GM23338 (cell line): ENCODE data around the gene ASPG. TPM values are rescaled to one million over a fixed set of nuclear protein-coding genes. Genes with fewer than 3 reads are reported as not detected.

Source experiments
- ATAC-seq: fragments of 200-7000 bp; cut with Tn5 transposase; 3 replicates; pipeline ENCODE4 v1.9.1; 2020
- DNase-seq: peaks from one replicate; pipeline ENCODE4 v3.0.0-alpha.2; 2015; ENCODE audit warnings: low spot score
- H2AFZ ChIP-seq: fragments of 200-600 bp; sonication (generic); 2 replicates; pipeline ENCODE4 v1.8.0; 2016; ENCODE audit warnings: antibody characterized with exemption, mild to moderate bottlenecking, moderate library complexity
- H3F3A ChIP-seq: fragments of 200-600 bp; sonication (generic); replicated peaks from 2 replicates; pipeline ENCODE4 v1.8.0; 2017; ENCODE audit warnings: antibody characterized with exemption, mixed run types, low read depth
- H3K27ac ChIP-seq: fragments of 200-600 bp; sonication (generic); 2 replicates; pipeline ENCODE4 v1.6.1; 2016; ENCODE audit warnings: low read depth
- H3K27me3 ChIP-seq: fragments of 200-600 bp; sonication (generic); 2 replicates; pipeline ENCODE4 v1.8.0; 2016; ENCODE audit warnings: mild to moderate bottlenecking, mixed run types, moderate library complexity; ENCODE audit not compliant: insufficient read depth
- H3K36me3 ChIP-seq: fragments of 200-600 bp; sonication (generic); 2 replicates; pipeline ENCODE4 v1.8.0; 2016; ENCODE audit warnings: mild to moderate bottlenecking; ENCODE audit not compliant: insufficient read depth
- H3K4me1 ChIP-seq: fragments of 200-600 bp; sonication (generic); 2 replicates; pipeline ENCODE4 v1.8.0; 2016; ENCODE audit warnings: mild to moderate bottlenecking, moderate library complexity; ENCODE audit not compliant: insufficient read depth
- H3K4me2 ChIP-seq: fragments of 200-600 bp; sonication (generic); 2 replicates; pipeline ENCODE4 v1.7.1; 2017; ENCODE audit warnings: mixed run types
- H3K4me3 ChIP-seq: fragments of 200-600 bp; sonication (generic); 2 replicates; pipeline ENCODE4 v1.6.1; 2016; ENCODE audit warnings: mixed run types
- H3K79me2 ChIP-seq: fragments of 200-600 bp; sonication (generic); replicated peaks from 2 replicates; pipeline ENCODE4 v1.8.0; 2017; ENCODE audit warnings: mild to moderate bottlenecking; ENCODE audit not compliant: insufficient read depth
- H3K9me2 ChIP-seq: fragments of 200-600 bp; sonication (generic); 2 replicates; pipeline ENCODE4 v1.8.0; 2017; ENCODE audit not compliant: insufficient read depth
- H4K20me1 ChIP-seq: fragments of 200-600 bp; sonication (generic); replicated peaks from 2 replicates; pipeline ENCODE4 v1.8.0; 2017; ENCODE audit warnings: mild to moderate bottlenecking; ENCODE audit not compliant: insufficient read depth
- H3K27ac Mint-ChIP-seq: 2 replicates; pipeline ENCODE4 v1.8.0; 2020; ENCODE audit warnings: inconsistent platforms, mild to moderate bottlenecking, moderate library complexity, mixed read lengths
- H3K27me3 Mint-ChIP-seq: 3 replicates; pipeline ENCODE4 v1.8.0; 2022; ENCODE audit warnings: low read depth, mild to moderate bottlenecking, moderate library complexity, mixed read lengths, inconsistent platforms; ENCODE audit not compliant: insufficient read depth, poor library complexity
- H3K36me3 Mint-ChIP-seq: 3 replicates; pipeline ENCODE4 v1.8.0; 2021; ENCODE audit warnings: low read depth, mild to moderate bottlenecking, inconsistent platforms, moderate library complexity, mixed read lengths
- H3K4me1 Mint-ChIP-seq: 3 replicates; pipeline ENCODE4 v1.8.0; 2020; ENCODE audit warnings: mild to moderate bottlenecking, inconsistent platforms, mixed read lengths
- H3K4me3 Mint-ChIP-seq: 3 replicates; pipeline ENCODE4 v1.8.0; 2021; ENCODE audit warnings: moderate library complexity, mild to moderate bottlenecking, inconsistent platforms, mixed read lengths
- H3K9me3 Mint-ChIP-seq: 3 replicates; pipeline ENCODE4 v1.8.0; 2020; ENCODE audit warnings: moderate library complexity, mild to moderate bottlenecking, inconsistent platforms, mixed read lengths
- CREB1 ChIP-seq: fragments of 250-450 bp; sonication (Bioruptor Pico); IDR thresholded peaks from 2 replicates; pipeline ENCODE4 v1.5.0; 2020; ENCODE audit warnings: low read depth, mild to moderate bottlenecking, moderate library complexity
- EZH2 ChIP-seq: fragments of 200-600 bp; sonication (generic); IDR thresholded peaks from one replicate; pipeline ENCODE4 v1.8.0; 2017; ENCODE audit warnings: antibody characterized with exemption, mild to moderate bottlenecking, low read depth; ENCODE audit not compliant: unreplicated experiment
- EZH2phosphoT487 ChIP-seq: fragments of 200-600 bp; sonication (generic); IDR thresholded peaks from one replicate; pipeline ENCODE4 v1.8.1; 2018; ENCODE audit warnings: antibody characterized with exemption; ENCODE audit not compliant: unreplicated experiment
- JUNB ChIP-seq: IDR thresholded peaks from one replicate; pipeline ENCODE4 v1.6.1; 2016; ENCODE audit warnings: antibody characterized with exemption; ENCODE audit not compliant: unreplicated experiment
- NANOG ChIP-seq: IDR thresholded peaks from 2 replicates; pipeline ENCODE4 v1.6.1; 2016; ENCODE audit warnings: antibody characterized with exemption, borderline replicate concordance
- POLR2AphosphoS5 ChIP-seq: IDR thresholded peaks from 2 replicates; pipeline ENCODE4 v1.6.1; 2016; ENCODE audit warnings: antibody characterized with exemption, low read depth
- STAT1 ChIP-seq: IDR thresholded peaks from one replicate; pipeline ENCODE4 v1.6.1; 2016; ENCODE audit warnings: antibody characterized with exemption; ENCODE audit not compliant: unreplicated experiment
- ZNF114 ChIP-seq: fragments of 250-450 bp; sonication (Bioruptor Pico); IDR thresholded peaks from 2 replicates; pipeline ENCODE4 v1.5.0; 2020; ENCODE audit warnings: mild to moderate bottlenecking, moderate library complexity
- ZNF331 ChIP-seq: fragments of 250-450 bp; sonication (Bioruptor Pico); IDR thresholded peaks from 2 replicates; pipeline ENCODE4 v1.5.0; 2020; ENCODE audit warnings: low read depth, mild to moderate bottlenecking, moderate library complexity
- polyA plus RNA-seq: library from polyadenylated mRNA; unstranded; fragments of >200 nt; fragmentation: Nextera tagmentation; extraction: Ambion mirVana; gene quantifications from 2 replicates; pipeline ENCODE4 v1.2.1, GENCODE V29; 2016
- total RNA-seq: library from RNA; depleted of rRNA; stranded (reverse); fragments of >200 nt; shearing (Covaris generic); gene quantifications from 2 replicates; pipeline ENCODE4 v1.2.3, GENCODE V29; 2014
- TF ChIP-seq, protein P1 (sequence below): fragments of 250-450 bp; sonication (Bioruptor Pico); IDR thresholded peaks from 2 replicates; pipeline ENCODE4 v1.5.0; 2020; ENCODE audit warnings: mild to moderate bottlenecking, moderate library complexity
- TF ChIP-seq, protein P2 (sequence below): IDR thresholded peaks from 2 replicates; pipeline ENCODE4 v1.6.1; 2016; ENCODE audit warnings: antibody characterized with exemption
- TF ChIP-seq, protein P3 (sequence below): IDR thresholded peaks from one replicate; pipeline ENCODE4 v1.6.1; 2018; ENCODE audit warnings: antibody characterized with exemption; ENCODE audit not compliant: unreplicated experiment
- TF ChIP-seq, protein P4 (sequence below), 2 experiments: fragments of 200-600 bp in 1 of 2; sonication (generic) in 1 of 2; conservative IDR thresholded peaks; 2 replicates each; pipeline versions ENCODE4 v1.5.1 to v1.6.1; 2016 to 2017; ENCODE audit warnings: antibody characterized with exemption in 2 of 2, low read depth in 2 of 2, mild to moderate bottlenecking in 2 of 2, moderate library complexity in 1 of 2

ASPG gene
- total and polyA plus RNA-seq, 2 experiments from 2014 or later: 0.61 to 6.2 TPM

DNA sequence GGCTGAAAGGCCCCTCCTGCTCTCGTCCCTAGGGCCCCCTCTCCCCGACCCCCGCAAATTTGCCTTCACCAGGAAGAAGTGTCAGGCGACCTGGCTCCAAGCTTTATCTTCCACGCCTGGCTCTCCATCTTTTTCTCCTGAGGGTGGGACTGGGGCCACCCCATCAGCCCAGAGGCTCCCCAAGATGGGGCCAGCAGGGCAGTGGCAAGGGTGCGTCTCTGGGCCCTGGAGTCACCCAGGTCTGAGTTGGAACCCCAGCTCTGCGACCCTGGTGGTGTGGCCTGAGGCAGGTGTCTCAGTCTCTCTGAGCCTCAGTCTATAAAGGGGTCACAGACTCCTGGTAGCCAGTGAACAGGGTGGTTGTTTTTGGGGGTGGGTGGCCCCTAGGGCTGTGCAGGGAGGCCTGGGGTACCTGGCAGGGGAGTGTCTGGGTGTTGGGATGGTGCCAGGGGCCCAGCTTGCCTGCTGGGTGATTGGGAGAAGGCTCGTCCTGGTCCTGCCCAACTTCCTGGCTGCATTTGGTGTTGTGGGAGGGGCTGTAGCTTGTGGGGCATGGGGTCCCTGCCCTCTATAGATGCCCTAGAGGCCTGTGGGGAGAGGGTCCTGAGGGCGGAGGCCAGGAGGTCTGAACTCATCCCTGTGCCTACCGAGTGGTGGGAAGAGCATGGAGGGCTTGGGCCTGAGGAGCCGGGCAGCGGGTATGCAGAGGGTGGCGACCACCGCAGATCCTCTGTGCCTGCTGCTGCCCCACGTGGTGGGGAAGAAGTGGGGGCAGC, 60.5 kb downstream of the ASPG start:
- ATAC-seq: no peak
- H3K4me1 Mint-ChIP-seq: peaks cover 38% of the 10 kb centered on the region

More for the DNA sequence above, 60.5 kb downstream of the ASPG start:
- Mint-ChIP-seq H3K36me3 (no peaks in the 10 kb centered on the region; the same call in 2 of the 3 replicates), H3K9me3 (no peaks in the 10 kb centered on the region), H3K27ac (peak overlapping the region; percentile 40; the same call in 1 of the 2 replicates), H3K4me3 (no peak overlapping the region), H3K27me3 (peaks cover 17% of the 10 kb centered on the region)
- no peak for DNase-seq
- Histone ChIP-seq H2AFZ (no peak overlapping the region), H3K4me3 (no peak overlapping the region), H3K27ac (peak overlapping the region; percentile 50; the same call in 1 of the 2 replicates), H3K4me2 (no peak overlapping the region), H3K4me1 (peaks cover 21% of the 10 kb centered on the region), H3K36me3 (no peaks in the 10 kb centered on the region), H3F3A (0 out of 2 replicates have a peak, but pooled peaks cover 5% of the 10 kb centered on the region), H3K27me3 (no peaks in the 10 kb centered on the region), H3K79me2 (peaks cover 85% of the 10 kb centered on the region), H3K9me2 (no peaks in the 10 kb centered on the region), H4K20me1 (peaks cover 4% of the 10 kb centered on the region)
- TF ChIP-seq ZNF114 (no peak), JUNB (no peak), POLR2AphosphoS5 (no peak), EZH2phosphoT487 (no peak), ZNF331 (no peak), STAT1 (no peak), EZH2 (no peak), NANOG (no peak), CREB1 (CRISPR knock-in tag) (no peak)
- TF ChIP-seq, protein P1, sequence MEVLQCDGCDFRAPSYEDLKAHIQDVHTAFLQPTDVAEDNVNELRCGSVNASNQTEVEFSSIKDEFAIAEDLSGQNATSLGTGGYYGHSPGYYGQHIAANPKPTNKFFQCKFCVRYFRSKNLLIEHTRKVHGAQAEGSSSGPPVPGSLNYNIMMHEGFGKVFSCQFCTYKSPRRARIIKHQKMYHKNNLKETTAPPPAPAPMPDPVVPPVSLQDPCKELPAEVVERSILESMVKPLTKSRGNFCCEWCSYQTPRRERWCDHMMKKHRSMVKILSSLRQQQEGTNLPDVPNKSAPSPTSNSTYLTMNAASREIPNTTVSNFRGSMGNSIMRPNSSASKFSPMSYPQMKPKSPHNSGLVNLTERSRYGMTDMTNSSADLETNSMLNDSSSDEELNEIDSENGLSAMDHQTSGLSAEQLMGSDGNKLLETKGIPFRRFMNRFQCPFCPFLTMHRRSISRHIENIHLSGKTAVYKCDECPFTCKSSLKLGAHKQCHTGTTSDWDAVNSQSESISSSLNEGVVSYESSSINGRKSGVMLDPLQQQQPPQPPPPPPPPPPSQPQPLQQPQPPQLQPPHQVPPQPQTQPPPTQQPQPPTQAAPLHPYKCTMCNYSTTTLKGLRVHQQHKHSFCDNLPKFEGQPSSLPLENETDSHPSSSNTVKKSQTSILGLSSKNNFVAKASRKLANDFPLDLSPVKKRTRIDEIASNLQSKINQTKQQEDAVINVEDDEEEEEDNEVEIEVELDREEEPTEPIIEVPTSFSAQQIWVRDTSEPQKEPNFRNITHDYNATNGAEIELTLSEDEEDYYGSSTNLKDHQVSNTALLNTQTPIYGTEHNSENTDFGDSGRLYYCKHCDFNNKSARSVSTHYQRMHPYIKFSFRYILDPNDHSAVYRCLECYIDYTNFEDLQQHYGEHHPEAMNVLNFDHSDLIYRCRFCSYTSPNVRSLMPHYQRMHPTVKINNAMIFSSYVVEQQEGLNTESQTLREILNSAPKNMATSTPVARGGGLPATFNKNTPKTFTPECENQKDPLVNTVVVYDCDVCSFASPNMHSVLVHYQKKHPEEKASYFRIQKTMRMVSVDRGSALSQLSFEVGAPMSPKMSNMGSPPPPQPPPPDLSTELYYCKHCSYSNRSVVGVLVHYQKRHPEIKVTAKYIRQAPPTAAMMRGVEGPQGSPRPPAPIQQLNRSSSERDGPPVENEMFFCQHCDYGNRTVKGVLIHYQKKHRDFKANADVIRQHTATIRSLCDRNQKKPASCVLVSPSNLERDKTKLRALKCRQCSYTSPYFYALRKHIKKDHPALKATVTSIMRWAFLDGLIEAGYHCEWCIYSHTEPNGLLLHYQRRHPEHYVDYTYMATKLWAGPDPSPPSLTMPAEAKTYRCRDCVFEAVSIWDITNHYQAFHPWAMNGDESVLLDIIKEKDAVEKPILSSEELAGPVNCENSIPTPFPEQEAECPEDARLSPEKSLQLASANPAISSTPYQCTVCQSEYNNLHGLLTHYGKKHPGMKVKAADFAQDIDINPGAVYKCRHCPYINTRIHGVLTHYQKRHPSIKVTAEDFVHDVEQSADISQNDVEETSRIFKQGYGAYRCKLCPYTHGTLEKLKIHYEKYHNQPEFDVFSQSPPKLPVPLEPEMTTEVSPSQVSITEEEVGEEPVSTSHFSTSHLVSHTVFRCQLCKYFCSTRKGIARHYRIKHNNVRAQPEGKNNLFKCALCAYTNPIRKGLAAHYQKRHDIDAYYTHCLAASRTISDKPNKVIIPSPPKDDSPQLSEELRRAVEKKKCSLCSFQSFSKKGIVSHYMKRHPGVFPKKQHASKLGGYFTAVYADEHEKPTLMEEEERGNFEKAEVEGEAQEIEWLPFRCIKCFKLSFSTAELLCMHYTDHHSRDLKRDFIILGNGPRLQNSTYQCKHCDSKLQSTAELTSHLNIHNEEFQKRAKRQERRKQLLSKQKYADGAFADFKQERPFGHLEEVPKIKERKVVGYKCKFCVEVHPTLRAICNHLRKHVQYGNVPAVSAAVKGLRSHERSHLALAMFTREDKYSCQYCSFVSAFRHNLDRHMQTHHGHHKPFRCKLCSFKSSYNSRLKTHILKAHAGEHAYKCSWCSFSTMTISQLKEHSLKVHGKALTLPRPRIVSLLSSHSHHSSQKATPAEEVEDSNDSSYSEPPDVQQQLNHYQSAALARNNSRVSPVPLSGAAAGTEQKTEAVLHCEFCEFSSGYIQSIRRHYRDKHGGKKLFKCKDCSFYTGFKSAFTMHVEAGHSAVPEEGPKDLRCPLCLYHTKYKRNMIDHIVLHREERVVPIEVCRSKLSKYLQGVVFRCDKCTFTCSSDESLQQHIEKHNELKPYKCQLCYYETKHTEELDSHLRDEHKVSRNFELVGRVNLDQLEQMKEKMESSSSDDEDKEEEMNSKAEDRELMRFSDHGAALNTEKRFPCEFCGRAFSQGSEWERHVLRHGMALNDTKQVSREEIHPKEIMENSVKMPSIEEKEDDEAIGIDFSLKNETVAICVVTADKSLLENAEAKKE (CRISPR knock-in tag): no peak
- TF ChIP-seq, protein P2, sequence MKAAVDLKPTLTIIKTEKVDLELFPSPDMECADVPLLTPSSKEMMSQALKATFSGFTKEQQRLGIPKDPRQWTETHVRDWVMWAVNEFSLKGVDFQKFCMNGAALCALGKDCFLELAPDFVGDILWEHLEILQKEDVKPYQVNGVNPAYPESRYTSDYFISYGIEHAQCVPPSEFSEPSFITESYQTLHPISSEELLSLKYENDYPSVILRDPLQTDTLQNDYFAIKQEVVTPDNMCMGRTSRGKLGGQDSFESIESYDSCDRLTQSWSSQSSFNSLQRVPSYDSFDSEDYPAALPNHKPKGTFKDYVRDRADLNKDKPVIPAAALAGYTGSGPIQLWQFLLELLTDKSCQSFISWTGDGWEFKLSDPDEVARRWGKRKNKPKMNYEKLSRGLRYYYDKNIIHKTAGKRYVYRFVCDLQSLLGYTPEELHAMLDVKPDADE: no peak
- TF ChIP-seq, protein P3, sequence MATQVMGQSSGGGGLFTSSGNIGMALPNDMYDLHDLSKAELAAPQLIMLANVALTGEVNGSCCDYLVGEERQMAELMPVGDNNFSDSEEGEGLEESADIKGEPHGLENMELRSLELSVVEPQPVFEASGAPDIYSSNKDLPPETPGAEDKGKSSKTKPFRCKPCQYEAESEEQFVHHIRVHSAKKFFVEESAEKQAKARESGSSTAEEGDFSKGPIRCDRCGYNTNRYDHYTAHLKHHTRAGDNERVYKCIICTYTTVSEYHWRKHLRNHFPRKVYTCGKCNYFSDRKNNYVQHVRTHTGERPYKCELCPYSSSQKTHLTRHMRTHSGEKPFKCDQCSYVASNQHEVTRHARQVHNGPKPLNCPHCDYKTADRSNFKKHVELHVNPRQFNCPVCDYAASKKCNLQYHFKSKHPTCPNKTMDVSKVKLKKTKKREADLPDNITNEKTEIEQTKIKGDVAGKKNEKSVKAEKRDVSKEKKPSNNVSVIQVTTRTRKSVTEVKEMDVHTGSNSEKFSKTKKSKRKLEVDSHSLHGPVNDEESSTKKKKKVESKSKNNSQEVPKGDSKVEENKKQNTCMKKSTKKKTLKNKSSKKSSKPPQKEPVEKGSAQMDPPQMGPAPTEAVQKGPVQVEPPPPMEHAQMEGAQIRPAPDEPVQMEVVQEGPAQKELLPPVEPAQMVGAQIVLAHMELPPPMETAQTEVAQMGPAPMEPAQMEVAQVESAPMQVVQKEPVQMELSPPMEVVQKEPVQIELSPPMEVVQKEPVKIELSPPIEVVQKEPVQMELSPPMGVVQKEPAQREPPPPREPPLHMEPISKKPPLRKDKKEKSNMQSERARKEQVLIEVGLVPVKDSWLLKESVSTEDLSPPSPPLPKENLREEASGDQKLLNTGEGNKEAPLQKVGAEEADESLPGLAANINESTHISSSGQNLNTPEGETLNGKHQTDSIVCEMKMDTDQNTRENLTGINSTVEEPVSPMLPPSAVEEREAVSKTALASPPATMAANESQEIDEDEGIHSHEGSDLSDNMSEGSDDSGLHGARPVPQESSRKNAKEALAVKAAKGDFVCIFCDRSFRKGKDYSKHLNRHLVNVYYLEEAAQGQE: no peak
- TF ChIP-seq, protein P4, sequence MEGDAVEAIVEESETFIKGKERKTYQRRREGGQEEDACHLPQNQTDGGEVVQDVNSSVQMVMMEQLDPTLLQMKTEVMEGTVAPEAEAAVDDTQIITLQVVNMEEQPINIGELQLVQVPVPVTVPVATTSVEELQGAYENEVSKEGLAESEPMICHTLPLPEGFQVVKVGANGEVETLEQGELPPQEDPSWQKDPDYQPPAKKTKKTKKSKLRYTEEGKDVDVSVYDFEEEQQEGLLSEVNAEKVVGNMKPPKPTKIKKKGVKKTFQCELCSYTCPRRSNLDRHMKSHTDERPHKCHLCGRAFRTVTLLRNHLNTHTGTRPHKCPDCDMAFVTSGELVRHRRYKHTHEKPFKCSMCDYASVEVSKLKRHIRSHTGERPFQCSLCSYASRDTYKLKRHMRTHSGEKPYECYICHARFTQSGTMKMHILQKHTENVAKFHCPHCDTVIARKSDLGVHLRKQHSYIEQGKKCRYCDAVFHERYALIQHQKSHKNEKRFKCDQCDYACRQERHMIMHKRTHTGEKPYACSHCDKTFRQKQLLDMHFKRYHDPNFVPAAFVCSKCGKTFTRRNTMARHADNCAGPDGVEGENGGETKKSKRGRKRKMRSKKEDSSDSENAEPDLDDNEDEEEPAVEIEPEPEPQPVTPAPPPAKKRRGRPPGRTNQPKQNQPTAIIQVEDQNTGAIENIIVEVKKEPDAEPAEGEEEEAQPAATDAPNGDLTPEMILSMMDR (conservative IDR thresholded peaks at IDR 0.05; ENCODE audit: low read depth in 2 of 2): no peak
